GM19238 (cell line): ENCODE data around the gene TMEM50A.
A peak's percentile ranks its signal among the peaks of the same experiment; 100 is the strongest.
"Not testable (repeated sequence)": the region's sequence is repeated elsewhere in the genome, so short reads cannot be mapped to it uniquely, and the experiment has no call there.

Source experiments
- DNase-seq: peaks from one replicate; pipeline ENCODE4 v3.0.0; 2011; ENCODE audit warnings: low spot score; ENCODE audit not compliant: insufficient read length

Gene TMEM50A

DNA sequence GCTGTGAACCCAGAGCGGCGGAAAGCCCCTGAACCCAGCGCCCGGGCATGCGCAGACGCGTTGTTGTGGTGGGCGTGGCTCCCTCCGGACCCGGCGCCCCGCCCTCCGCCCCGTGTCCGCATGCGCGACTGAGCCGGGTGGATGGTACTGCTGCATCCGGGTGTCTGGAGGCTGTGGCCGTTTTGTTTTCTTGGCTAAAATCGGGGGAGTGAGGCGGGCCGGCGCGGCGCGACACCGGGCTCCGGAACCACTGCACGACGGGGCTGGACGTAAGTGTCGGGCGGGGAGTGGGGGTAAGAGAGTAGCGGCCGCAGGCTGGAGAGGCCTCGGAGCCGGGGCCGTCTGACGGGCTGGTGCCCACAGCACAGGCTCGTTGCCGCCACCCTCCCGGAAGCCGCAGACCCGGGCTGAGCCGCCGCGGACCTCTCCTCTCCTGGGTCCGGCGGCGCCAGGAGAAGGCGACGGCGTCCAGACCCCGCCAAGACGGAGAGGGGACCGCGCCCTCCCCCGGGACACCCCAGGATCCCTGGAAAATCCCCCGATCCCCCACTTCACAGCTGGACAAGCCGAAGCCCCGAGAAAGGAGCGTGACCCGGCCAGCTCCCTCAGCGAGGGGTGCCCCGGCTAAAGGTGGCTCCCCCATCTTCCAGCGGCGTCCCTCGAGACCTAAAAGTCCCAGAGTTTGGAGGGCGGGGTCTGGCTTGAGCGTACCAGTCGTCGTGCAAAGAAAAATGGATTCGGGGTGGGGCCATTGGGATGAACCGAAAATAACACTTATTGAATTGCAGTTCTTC is at the start of gene TMEM50A:
Gene TMEM50A, plus strand, starts transcription at position 147 of the 794 bp plus-strand sequence. CDS start 2,153 bp downstream, outside the sequence.
- DNase-seq, result peak; percentile 77

GRCh38 chr1:25288573-25289101 is 49.5 kb upstream of the TMEM50A start:
- DNase-seq, result not testable (repeated sequence)

DNA sequence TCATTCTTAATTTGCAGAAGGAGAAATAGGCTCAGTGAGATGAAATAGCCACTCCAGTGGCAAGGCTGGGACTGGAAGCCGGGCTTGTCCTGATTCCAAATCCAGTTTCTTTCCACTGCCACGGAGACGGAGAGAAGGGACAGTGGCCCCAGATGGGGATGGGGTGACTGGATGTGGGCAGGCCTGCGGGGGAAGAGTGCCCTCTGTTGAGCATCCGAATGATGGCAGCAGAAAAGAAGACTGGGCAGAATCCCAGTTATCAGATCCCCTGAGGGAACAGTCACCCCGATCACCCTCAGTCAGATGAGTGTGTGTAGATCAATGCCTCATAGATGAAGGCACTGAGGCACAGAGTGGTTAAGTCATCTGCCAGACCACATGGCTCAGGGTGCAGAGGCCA is 48.1 kb upstream of the TMEM50A start:
- not testable (repeated sequence) for DNase-seq

DNA sequence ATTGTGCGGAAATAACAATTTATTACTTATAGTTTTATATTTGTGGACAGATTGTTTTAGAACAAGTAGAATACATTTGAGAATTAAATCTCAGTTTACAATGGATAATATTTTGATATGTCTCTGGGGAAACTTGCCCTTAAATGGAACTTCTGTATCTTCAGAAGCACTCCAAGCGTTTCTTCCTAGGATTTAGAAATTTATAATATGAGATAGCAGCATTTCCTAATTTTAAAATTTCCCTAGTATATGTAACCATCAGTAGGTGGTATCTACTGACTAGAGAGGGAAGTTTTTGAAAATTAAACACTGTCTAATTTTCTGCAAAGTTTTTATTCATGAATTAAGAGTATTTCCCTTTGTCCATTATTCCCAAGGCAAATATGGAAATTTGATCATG is 44.7 kb upstream of the TMEM50A start:
- DNase-seq, result not testable (repeated sequence)

DNA sequence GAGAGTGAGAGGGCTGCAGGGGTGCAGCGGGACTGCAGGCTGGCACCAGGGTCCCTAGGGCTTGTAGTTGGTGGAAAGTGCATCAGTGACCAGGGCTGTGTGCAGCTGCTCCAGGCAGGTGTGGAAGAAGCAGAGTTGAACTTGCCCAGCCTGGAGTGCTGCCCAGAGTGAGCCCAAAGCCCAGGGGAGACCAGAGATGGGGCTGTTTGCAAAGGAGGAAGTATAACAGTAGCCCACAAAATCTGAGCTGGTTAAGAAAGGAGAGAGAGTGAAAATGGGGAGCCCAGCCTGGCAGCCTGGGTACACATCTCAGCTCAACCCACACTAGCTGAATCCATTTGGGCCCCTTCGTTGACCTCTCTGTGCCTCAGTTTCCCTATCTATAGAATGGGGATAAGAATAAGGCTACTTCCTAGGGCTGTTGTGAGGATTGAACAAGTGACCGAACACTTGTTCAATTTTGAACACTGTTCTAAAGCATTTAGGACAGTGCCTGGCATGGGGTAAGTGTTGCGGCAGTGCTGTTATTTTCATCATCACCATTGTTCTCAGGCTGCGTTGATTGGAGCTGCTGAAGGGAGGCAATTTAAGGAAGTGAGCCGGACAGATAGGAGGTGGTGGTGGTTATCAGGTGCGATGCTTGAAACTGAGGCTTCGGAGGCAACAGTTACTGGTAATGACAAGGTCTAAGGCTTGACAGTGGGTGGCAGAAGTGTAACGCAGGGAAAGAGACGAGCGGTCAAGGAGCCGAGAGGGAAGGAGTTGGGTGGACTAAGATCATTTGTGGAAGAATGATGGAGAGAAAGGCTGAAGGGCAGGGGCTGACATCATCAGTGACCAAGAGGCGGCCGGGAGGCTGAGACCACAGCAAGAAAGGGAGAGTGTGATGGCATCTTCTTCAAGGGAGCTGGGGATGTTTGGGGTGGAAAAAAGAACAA is 43.0 kb upstream of the TMEM50A start:
- not testable (repeated sequence) for DNase-seq

- not testable (repeated sequence) for DNase-seq
Observed at GRCh38 chr1:25296501-25296900, 41.6 kb upstream of the TMEM50A start.

DNA sequence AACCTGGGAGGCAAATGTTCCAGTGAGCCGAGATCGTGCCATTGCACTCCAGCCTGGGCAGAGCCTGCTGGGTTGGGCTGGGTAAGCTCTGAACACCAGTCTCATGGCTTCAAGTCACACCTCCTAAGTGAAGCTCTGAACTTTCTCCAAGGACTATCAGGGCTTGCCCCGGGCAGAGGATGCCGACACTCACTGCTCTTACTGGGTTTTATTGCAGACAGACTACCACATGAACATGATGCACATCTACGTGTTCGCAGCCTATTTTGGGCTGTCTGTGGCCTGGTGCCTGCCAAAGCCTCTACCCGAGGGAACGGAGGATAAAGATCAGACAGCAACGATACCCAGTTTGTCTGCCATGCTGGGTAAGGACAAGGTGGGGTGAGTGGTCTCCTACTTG is 37.4 kb upstream of the TMEM50A start:
- not testable (repeated sequence) for DNase-seq

DNA sequence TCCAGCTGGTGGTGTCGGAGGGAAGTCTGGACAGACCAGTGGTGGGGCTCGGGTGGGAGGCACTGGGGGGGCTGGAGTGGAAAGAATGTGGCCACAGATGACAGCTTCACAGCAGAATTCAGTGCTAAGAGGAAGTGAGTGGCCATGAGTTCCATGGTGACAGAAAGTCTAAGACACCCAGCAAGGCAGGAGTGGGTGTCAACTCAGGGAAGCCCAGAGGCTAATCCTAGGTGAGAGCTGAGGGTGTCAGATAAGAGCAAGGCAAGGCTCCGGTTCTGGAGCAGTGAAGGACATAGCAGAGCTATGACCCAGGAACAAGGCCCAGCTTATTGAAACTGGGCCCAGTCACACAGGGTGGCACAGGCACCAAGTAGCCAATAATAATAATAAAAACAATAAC is 35.8 kb upstream of the TMEM50A start:
- DNase-seq, result not testable (repeated sequence)

DNA sequence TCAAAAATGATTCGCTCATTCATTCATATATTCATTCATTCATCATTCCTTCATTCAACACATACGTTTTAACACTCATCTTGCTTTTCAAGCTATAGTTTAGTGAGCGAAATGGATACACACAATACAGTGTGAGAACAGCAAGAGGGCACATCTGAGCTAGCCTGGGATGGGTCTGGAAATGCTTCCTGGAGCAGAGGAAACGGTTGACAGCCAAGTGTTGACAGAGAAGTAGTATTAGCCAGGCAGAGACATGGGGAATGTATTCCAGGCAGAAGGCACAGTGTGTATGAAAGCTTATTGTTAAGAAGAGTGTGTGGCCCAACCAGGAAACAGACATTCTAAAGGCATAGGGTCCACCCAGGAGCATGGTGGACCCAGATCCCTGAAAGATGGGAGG is 33.2 kb upstream of the TMEM50A start:
- DNase-seq, result not testable (repeated sequence)

- not testable (repeated sequence) for DNase-seq
Observed at GRCh38 chr1:25308168-25308567, 30.0 kb upstream of the TMEM50A start.

GRCh38 chr1:25309085-25309484 is 29.0 kb upstream of the TMEM50A start:
- DNase-seq, result not testable (repeated sequence)

GRCh38 chr1:25309486-25309885 is 28.6 kb upstream of the TMEM50A start:
- not testable (repeated sequence) for DNase-seq

- DNase-seq, result not testable (repeated sequence)
Observed at GRCh38 chr1:25312806-25313470, 25.2 kb upstream of the TMEM50A start.

DNA sequence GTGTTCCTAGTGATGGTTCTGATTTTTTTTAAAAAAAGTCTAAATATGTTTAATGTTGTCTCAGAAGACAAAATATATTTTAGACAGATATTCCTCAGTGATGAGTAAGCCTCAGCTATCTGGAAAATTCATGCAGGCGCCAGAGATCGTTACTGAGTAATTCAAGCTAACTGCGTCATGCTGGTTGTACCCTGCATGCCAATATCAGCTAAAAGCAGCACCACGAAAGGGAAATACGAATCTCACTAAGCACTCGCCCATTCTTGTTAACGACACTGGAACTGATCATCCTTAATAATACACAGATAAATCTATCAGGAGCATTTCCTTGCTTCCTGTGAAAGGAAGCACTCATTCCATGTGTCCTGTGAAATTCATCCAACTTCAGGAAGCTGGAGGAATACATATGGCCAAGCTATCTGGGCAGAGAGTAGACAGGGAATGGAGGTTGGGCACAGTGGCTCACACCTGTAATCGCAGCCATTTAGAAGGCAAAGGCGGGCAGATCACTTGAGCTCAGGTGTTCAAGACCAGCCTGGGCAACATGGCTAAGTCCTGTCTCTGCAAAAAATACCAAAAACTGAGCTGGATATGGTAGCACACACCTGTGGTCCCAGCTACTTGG is 17.7 kb upstream of the TMEM50A start:
- DNase-seq, result not testable (repeated sequence)

- DNase-seq, result not testable (repeated sequence)
Observed at GRCh38 chr1:25322127-25322526, 16.0 kb upstream of the TMEM50A start.

DNA sequence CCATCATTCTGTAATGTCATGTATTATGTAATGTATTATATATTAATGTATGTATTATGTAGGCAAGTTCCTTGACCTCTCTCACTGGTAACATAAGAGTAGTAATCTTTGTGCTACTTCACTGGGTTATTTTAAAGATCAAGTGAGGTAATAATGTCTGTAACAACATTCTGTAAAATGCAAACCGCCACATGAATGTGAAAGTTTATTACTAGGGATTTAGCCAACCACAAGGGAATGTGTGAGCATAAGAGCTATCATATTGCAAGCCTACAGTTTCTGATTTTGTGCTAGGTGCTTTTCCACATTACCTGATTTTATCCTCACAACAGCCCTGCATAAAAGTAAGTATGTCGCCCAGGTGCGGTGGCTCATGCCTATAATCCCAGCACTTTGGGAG is 13.7 kb upstream of the TMEM50A start:
- DNase-seq, result not testable (repeated sequence)

DNA sequence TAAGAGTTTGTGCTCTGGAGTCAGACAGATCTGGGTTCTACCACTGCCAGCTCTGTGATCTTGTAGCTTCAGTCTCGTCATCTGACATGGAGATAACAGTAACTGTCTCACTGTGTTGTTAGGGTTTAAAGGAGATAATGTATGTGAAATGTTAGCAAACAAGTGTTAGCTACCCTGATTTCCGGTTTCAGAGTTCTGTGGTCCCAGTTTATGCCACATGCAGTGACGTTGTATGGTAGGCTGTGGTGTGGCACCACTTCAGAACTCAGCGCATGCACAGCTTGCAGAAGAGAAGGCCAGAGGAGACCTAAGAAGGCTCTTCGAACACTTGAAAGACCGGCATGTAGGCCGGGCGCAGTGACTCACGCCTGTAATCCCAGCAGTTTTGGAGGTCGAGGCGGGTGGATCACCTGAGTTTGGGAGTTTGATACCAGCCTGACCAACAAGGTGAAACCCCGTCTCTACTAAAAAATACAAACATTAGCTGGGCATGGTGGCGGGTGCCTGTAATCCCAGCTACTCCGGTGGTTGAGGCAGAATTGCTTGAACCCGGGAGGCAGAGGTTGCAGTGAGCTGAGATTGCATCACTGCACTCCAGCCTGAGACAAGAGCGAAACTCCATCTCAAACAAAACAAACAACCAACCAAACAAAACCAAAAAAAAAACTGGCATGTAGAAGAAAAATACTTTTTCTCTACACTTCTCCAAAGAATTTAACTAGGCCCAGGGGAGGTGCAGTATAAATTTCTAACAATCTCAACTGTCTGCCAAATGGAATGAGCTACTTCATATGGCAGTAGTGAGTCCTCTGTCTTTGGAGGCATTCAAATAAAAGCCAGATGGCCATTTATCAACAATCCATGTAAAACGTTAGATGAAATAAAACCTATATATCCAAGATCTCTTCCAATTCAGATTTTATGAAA is 10.0 kb upstream of the TMEM50A start:
- not testable (repeated sequence) for DNase-seq

- DNase-seq, result not testable (repeated sequence)
Observed at GRCh38 chr1:25328791-25329185, 9.3 kb upstream of the TMEM50A start.

- DNase-seq, result not testable (repeated sequence)
Observed at GRCh38 chr1:25329336-25329735, 8.8 kb upstream of the TMEM50A start.

DNA sequence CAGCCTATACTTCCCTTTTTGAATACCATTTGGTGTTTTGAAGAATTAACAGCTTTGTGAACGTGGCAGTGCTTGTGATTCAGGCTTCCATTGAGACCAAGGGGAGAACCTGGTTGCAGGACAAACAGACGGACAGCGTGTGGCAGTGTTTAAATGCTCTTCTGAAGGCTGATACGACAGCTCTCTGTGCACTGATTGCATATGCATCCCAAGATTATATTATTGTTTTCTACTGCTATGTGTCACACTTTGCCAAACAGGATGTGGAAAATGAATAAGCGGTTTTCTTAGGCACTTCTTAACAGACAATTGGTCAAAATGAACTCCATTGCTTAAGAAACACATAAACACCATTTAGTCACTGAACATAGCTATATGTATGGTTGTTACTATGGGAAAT is 8.2 kb upstream of the TMEM50A start:
- not testable (repeated sequence) for DNase-seq
